ENCODE results near the gene FN3KRP. TPM values are rescaled to one million over a fixed set of nuclear protein-coding genes. Genes with fewer than 3 reads are reported as not detected.

The FN3KRP gene, protein sequence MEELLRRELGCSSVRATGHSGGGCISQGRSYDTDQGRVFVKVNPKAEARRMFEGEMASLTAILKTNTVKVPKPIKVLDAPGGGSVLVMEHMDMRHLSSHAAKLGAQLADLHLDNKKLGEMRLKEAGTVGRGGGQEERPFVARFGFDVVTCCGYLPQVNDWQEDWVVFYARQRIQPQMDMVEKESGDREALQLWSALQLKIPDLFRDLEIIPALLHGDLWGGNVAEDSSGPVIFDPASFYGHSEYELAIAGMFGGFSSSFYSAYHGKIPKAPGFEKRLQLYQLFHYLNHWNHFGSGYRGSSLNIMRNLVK
- total RNA-seq: 10 to 100 TPM; 42.6 to 42.7 TPM

DNA sequence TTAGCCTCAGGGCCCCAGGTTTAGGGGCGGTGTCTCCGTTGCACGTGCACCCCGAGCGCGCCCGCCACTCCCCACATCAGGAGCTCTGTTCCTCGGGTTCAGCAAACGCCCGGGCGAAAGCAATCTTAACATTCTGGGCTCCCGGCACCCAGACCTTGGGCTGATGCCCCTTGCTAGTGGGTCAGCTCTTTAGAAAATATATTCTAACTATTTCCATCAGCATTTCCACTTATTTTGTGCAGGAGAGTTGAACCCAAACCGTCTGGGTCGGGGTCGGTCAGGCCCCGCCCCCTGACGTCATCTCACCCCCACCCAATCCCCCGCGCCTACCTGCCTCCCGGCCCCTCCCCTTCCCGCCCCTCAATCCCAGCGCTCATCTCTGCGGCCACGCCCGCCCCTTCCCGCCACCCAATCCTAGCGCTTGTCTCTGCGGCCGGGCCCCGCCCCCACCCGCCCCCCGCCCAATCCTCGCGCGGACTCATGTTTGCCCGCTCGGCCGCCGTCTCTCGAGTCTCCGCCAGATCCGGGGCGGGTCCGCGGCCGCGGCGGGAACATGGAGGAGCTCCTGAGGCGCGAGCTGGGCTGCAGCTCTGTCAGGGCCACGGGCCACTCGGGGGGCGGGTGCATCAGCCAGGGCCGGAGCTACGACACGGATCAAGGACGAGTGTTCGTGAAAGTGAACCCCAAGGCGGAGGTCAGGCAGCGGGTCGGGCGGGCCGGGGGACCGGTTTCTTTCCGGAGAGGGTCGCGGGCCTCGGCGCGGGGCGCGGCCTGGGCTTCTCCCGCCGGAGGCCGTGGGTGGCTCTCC is at the start of gene FN3KRP:
Gene FN3KRP, plus strand, starts transcription at position 504 of the 808 bp plus-strand sequence. Its CDS starts 50 bp downstream, at position 554.
- POLR2A ChIA-PET: interaction anchor here (1.5 to 2.5 kb wide), 3 partner anchors 11 to 37 kb away, joined by 5 to 13 read pairs (median 5); no protein-coding TSS in a partner anchor
- Mint-ChIP-seq H3K9me3 (no peaks in the 10 kb centered on the region), H3K4me1 (peaks cover 15% of the 10 kb centered on the region), H3K27ac (peak within 1 kb of the TSS; percentile 91), H3K27me3 (no peaks in the 10 kb centered on the region), H3K36me3 (peaks cover 3% of the 10 kb centered on the region), H3K4me3 (peak within 1 kb of the TSS; percentile 89)
- ATAC-seq (ENCODE audit: low read depth) (peak; percentile 88), DNase-seq (peak; percentile 91)

DNA sequence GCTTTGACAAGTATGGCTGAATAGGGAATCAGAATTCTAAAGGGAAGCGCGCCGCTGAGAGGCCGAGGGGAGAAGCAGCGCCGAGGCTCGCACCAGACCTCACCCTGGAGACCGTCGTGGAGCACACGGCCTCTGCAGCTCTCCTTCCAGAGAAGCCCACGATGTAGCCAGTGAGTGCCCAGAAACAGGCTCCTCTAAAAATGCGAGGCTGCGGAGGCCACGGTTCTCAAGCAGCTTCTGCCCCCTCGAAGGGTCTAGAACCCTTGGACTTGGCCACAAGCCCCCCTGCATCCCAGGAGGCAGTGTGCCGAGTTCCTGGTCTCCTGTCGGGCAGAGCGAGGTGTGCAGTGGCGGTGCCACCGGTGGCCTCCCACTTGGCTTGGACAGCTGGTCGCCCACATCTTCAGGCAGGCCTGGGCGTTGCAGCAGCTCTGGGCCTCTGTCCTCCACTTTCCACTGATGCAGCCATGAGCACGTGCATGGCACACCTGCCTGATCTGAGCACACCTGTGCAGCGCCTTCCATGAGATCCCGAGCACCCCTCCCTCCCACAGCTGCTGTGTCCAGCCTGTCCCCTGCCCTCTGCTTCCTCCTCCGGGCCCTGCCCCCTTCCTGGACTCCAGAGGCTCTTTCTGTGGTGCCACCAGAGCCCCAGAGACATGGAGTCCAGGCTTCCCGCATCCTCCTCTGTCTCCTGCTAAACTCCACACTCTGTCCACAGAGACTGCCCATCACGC is 49.4 kb upstream of the FN3KRP start:
- ATAC-seq (ENCODE audit: low read depth) (no peak), DNase-seq (no peak)
- Mint-ChIP-seq H3K4me1 (peaks cover 4% of the 10 kb centered on the region), H3K36me3 (no peaks in the 10 kb centered on the region), H3K4me3 (no peak overlapping the region), H3K27me3 (no peaks in the 10 kb centered on the region), H3K9me3 (no peaks in the 10 kb centered on the region), H3K27ac (no peak overlapping the region)
- POLR2A ChIA-PET: no interaction called here

DNA sequence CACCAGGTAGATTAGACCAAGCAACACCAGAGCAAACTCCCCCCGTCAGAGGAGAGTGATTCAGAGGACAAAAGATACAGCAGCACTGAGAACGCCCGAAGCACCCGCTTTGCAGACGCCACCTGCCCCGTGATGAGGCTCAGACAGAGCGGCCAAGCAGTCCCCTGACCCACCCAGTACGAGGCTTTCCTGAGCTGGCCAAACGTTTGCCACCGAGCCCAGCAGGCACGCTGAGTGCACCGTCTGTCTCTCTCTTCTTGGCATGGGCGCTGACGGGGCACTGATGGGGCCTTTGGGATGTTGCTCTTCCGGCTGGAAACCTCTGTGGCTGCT is 48.9 kb upstream of the FN3KRP start:
- Mint-ChIP-seq H3K4me3 (no peak overlapping the region), H3K27me3 (no peaks in the 10 kb centered on the region), H3K36me3 (no peaks in the 10 kb centered on the region), H3K27ac (no peak overlapping the region), H3K9me3 (no peaks in the 10 kb centered on the region), H3K4me1 (peaks cover 4% of the 10 kb centered on the region)
- POLR2A ChIA-PET: no interaction called here
- ATAC-seq (ENCODE audit: low read depth): no peak
- DNase-seq: no peak

DNA sequence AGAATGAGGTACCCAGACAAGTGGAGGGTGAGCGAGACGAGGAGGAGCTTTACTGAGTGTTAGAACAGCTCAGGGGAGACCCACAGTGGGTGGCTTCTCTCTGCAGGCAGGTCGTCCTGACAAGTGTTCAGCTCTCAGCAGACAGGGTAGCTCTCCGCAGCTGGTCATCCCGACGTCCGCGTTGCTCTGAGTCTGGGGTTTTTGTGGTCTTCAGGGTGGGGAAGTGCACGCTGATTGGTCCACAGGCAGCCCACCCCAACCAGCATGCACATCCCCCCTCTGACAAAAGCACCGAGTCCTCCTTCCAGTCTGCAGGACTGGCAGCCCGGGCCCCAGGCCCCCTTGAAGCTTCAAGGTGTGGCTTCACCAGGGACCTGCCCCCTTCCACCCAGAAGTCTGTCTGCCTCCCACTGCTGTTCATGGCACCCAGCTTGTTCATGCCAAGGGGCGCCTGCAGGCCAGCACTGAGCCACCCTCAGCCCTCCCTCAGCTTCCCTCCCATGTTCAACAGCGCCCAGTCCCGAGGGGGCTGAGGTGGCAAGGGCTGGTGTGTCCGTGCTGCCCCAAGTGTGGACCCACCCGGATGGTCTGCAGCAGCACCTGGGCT is 48.4 kb upstream of the FN3KRP start:
- POLR2A ChIA-PET: no interaction called here
- Mint-ChIP-seq H3K4me1 (peaks cover 4% of the 10 kb centered on the region), H3K36me3 (no peaks in the 10 kb centered on the region), H3K4me3 (no peak overlapping the region), H3K27me3 (no peaks in the 10 kb centered on the region), H3K27ac (no peak overlapping the region), H3K9me3 (no peaks in the 10 kb centered on the region)
- peak; percentile 51 for ATAC-seq (ENCODE audit: low read depth)
- no peak for DNase-seq

DNA sequence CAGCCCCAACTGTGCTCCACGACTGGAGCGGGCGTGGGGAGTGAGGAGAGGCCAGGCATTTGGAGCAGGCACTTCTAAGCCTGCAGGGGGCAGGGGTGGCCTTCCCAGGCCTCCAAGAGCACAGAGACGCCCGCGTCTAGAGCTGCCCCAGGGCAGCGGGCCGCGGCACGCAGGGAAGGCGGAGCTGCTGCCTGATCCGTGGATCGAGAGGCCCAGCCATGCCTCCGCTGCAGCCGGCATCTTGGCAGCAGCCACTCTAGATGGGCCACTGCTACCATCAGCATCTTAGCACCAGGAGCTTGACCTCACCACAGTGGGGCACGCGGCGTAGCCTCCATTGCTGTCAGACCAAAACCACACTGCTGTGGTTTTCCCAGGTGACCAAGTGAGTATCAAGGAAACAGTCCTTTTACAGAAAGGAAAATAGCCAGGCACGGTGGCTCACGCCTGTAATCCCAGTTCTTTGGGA is 47.8 kb upstream of the FN3KRP start:
- peak; percentile 96 for ATAC-seq (ENCODE audit: low read depth)
- no peaks in the 10 kb centered on the region for H3K9me3 Mint-ChIP-seq
- no peaks in the 10 kb centered on the region for H3K27me3 Mint-ChIP-seq
- H3K4me1 Mint-ChIP-seq: peaks cover 4% of the 10 kb centered on the region
- H3K4me3 Mint-ChIP-seq: peak overlapping the region; percentile 30
- POLR2A ChIA-PET: no interaction called here
- DNase-seq: peak; percentile 56
- H3K27ac Mint-ChIP-seq: no peak overlapping the region
- no peaks in the 10 kb centered on the region for H3K36me3 Mint-ChIP-seq

DNA sequence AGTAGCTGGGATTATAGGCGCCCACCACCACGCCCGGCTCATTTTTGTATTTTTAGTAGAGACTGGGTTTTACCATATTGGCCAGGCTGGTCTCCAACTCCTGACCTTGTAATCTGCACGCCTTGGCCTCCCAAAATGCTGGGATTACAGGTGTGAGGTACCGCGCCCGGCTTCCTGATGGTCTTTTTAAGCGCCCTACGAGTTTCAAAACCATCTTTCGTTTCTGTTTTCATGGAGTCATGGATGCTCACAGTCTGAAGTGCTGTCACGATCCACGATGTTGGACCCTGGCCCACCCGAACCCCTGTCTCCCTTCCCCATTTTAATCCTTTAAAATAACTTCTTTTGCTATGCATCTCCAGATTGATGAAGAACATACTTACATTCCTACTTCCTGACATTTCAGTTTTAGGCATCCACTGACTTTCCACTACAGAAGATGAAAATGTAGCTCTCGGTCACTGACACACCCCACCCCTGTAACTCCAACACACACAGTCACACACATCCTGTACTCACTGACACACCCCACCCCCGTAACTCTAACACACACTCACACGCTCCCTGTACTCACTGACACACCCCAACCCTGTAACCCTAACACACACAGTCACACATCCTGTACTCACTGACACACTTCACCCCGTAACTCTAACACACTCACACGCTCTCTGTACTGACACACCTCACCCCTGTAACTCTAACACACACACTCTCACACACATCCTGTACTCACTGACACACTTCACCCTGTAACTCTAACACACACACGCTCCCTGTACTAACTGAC is 45.6 kb upstream of the FN3KRP start:
- POLR2A ChIA-PET: no interaction called here

DNA sequence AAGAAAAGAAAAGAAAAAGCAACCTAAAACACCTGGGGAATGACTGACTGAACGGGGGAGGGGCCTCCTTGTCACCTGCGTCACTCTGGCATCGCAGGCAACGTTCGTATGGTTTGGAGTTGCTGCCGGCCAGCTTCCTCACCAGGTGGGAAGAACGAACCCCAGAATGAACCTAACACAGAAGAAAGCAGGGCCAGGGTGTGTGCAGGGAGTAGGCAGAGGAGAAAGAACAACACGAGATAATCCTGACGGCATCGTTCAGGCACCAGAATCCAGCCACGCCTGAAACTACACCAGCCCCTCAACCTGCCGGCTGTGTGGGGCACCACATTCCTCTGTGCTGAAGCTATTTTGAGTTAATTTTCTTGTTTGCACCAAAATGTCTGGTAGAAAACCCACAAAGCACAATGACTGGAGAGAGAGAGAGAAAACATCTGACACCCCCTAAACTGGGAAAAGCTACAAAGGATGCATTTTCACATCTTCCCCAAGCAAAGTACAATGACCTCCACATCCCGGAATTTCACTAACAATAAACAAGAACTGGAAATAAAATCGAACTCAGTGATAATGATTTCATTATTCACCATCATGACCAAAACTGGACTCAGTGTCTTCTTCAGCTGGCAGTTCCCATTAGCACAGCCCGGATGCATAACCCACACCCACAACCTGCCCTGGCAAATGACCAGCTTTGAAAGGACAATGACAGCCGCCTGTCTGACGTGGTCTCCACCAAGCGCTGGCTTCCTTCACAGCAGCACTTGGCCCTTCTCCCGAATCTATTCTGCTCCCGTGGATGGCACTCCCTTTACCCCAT is 41.6 kb upstream of the FN3KRP start:
- H3K9me3 Mint-ChIP-seq: no peaks in the 10 kb centered on the region
- H3K4me3 Mint-ChIP-seq: no peak overlapping the region
- DNase-seq (no peak), ATAC-seq (ENCODE audit: low read depth) (no peak)
- no peaks in the 10 kb centered on the region for H3K36me3 Mint-ChIP-seq
- POLR2A ChIA-PET: no interaction called here
- H3K4me1 Mint-ChIP-seq: no peaks in the 10 kb centered on the region
- H3K27me3 Mint-ChIP-seq: peaks cover 2% of the 10 kb centered on the region
- H3K27ac Mint-ChIP-seq: no peak overlapping the region

More for the DNA sequence above, 45.6 kb upstream of the FN3KRP start:
- Mint-ChIP-seq H3K27me3 (peaks cover 2% of the 10 kb centered on the region), H3K4me3 (no peak overlapping the region), H3K9me3 (no peaks in the 10 kb centered on the region), H3K27ac (no peak overlapping the region), H3K36me3 (no peaks in the 10 kb centered on the region), H3K4me1 (peaks cover 4% of the 10 kb centered on the region)
- ATAC-seq (ENCODE audit: low read depth) (no peak), DNase-seq (no peak)

DNA sequence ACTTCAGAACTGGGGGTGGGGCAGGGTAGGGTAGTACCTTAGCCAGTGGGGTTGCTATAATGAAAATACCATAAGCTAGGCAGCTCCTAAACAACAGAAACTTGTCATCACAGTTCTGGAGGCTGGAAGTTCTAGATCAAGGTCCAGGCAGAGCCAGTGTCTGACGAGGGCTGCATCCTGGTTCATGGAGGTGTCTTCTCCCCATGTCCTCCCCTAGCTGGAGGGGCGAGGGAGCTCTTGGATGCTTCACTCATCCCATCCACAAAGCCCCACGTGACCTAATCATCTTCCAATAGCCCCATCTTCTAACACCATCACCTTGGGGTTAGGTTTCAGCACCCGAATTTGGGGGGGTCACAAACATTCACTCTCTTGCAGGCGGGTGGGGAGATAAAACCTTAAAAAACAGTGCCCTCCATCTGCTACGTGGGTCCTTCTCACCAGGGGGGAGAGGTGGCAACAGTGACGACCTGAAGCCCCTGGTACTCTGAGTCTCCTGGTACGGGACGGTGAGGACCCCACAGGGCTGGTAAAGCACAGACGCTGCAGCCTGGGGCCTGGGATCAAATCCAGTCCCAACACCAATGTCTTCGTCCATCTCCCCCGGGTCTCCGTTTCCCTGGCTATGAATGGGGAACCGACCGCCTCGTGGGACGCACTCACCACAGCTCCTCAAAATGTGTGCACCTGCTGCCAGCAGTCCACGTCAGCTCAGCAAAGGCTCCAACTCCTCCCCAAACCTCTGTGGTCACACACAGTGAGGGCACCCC is 40.8 kb upstream of the FN3KRP start:
- no peak for ATAC-seq (ENCODE audit: low read depth)
- Mint-ChIP-seq H3K27ac (no peak overlapping the region), H3K4me1 (no peaks in the 10 kb centered on the region), H3K36me3 (no peaks in the 10 kb centered on the region), H3K27me3 (peaks cover 2% of the 10 kb centered on the region), H3K9me3 (no peaks in the 10 kb centered on the region), H3K4me3 (no peak overlapping the region)
- POLR2A ChIA-PET: no interaction called here
- no peak for DNase-seq

DNA sequence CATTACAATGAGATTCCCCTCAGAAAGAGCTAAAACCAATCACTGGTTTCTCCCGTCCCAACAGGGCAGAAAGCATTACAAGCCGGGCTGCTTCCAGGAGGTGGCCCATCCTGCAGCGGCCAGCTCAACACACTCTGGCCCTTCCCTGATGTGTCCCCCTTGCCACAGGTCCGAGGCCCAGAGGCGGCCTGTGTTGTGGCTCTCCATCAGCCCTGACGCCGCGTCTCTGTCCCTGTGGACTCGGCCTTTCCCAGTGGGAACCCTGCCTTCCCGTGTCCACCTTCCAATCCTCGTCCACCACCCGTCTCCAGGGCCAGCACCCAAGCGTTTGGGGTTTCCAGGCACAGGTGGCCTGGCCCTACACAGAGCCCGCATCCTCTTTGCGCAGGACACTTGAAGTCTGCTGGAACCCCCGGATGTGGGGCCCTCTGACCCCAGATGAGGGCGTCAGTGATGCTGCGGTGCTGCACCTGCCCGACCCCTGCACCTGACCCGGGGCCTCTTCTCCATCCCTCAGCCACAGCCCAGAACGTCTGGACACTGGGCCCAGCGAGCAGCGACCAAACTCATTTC is 39.1 kb upstream of the FN3KRP start:
- ATAC-seq (ENCODE audit: low read depth) (no peak), DNase-seq (no peak)
- Mint-ChIP-seq H3K27ac (no peak overlapping the region), H3K4me1 (no peaks in the 10 kb centered on the region), H3K9me3 (peaks cover 6% of the 10 kb centered on the region), H3K4me3 (no peak overlapping the region), H3K27me3 (peaks cover 2% of the 10 kb centered on the region), H3K36me3 (no peaks in the 10 kb centered on the region)
- POLR2A ChIA-PET: no interaction called here

DNA sequence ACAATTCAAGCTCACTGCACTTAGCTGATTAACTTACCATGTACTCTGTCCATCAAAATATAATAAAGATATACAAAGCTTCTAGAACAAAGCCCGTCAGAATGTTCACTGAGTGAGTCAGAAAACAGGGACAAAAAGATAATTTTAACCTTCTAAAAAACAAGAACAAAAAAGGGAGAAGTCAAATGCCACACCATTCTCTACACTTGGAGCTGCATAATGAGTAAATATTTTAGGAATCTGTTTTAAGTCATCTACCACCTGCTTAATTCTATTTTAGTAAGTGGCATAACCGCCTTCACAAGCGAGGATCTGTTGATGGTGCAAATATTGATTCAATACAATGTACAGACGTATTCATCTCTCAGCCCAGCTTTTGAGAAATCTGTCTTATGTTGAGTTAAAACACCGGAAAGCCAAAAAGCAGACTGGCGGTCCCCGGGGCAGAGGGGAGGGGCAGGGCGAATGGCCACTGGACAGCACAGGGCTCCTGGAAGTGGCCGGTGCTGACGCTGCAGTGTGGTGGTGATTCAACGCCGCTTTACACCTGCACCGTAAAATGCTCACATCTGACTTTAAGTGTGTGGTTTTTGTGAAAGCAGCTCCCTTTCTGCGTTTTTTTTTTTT is 38.1 kb upstream of the FN3KRP start:
- no peak overlapping the region for H3K4me3 Mint-ChIP-seq
- H3K4me1 Mint-ChIP-seq: no peaks in the 10 kb centered on the region
- POLR2A ChIA-PET: no interaction called here
- ATAC-seq (ENCODE audit: low read depth): no peak
- peaks cover 2% of the 10 kb centered on the region for H3K27me3 Mint-ChIP-seq
- no peak for DNase-seq
- peaks cover 6% of the 10 kb centered on the region for H3K9me3 Mint-ChIP-seq
- H3K36me3 Mint-ChIP-seq: no peaks in the 10 kb centered on the region
- H3K27ac Mint-ChIP-seq: no peak overlapping the region
